DOHH2 (cell line): ENCODE measurements around the gene PHLDB2.

Experiments
- H3F3A ChIP-seq: fragments of 200-600 bp; sonication (generic), shearing (Covaris generic); 2 replicates; pipeline ENCODE4 v1.6.0; 2016; ENCODE audit warnings: antibody characterized with exemption, mild to moderate bottlenecking; ENCODE audit not compliant: control insufficient read depth, insufficient read depth
- H3K27ac ChIP-seq: fragments of 200-600 bp; sonication (generic); 2 replicates; pipeline ENCODE4 v1.5.1; 2014; ENCODE audit warnings: low read depth, mild to moderate bottlenecking, low read length, moderate library complexity
- H3K27me3 ChIP-seq: fragments of 200-600 bp; sonication (generic); 2 replicates; pipeline ENCODE4 v1.6.1; 2014; ENCODE audit warnings: mild to moderate bottlenecking, low read length, mixed read lengths; ENCODE audit not compliant: control insufficient read depth
- H3K36me3 ChIP-seq: fragments of 200-600 bp; sonication (generic); 2 replicates; pipeline ENCODE4 v1.6.1; 2014; ENCODE audit warnings: mild to moderate bottlenecking, low read length, moderate library complexity, mixed read lengths; ENCODE audit not compliant: control insufficient read depth
- H3K4me1 ChIP-seq: fragments of 200-600 bp; sonication (generic); 2 replicates; pipeline ENCODE4 v1.6.1; 2014; ENCODE audit warnings: mild to moderate bottlenecking, low read length, mixed read lengths; ENCODE audit not compliant: control insufficient read depth
- H3K4me2 ChIP-seq: fragments of 200-600 bp; sonication (generic); 2 replicates; pipeline ENCODE4 v1.6.0; 2014; ENCODE audit warnings: mild to moderate bottlenecking, low read length, moderate library complexity
- H3K4me3 ChIP-seq: fragments of 200-600 bp; sonication (generic); 2 replicates; pipeline ENCODE4 v1.5.1; 2014; ENCODE audit warnings: mild to moderate bottlenecking, low read length, mixed read lengths
- H3K79me2 ChIP-seq: fragments of 200-600 bp; sonication (generic); 2 replicates; pipeline ENCODE4 v1.6.1; 2014; ENCODE audit warnings: mild to moderate bottlenecking, low read length, mixed read lengths; ENCODE audit not compliant: control insufficient read depth
- H3K9me2 ChIP-seq: fragments of 200-600 bp; sonication (generic); replicated peaks from 2 replicates; pipeline ENCODE4 v1.6.1; 2014; ENCODE audit warnings: mild to moderate bottlenecking, low read length, mixed read lengths; ENCODE audit not compliant: control insufficient read depth
- H3K9me3 ChIP-seq: fragments of 200-600 bp; sonication (generic); 2 replicates; pipeline ENCODE4 v1.6.1; 2014; ENCODE audit warnings: antibody characterized with exemption, low read length, mixed read lengths; ENCODE audit not compliant: control insufficient read depth, insufficient read depth
- H4K20me1 ChIP-seq: fragments of 200-600 bp; sonication (generic); 2 replicates; pipeline ENCODE4 v1.6.0; 2014; ENCODE audit warnings: low read depth, mild to moderate bottlenecking, antibody characterized with exemption, low read length, moderate library complexity; ENCODE audit not compliant: control insufficient read depth, insufficient read depth
- CTCF ChIP-seq: fragments of 200-600 bp; sonication (generic); IDR thresholded peaks from one replicate; pipeline ENCODE4 v1.5.1; 2014; ENCODE audit warnings: antibody characterized with exemption, mild to moderate bottlenecking, low read depth, low read length; ENCODE audit not compliant: poor library complexity, severe bottlenecking
- EZH2phosphoT487 ChIP-seq: fragments of 200-600 bp; sonication (generic); IDR thresholded peaks from 2 replicates; pipeline ENCODE4 v1.6.1; 2017; ENCODE audit warnings: borderline replicate concordance, mild to moderate bottlenecking, antibody characterized with exemption, low read length, moderate library complexity, mixed read lengths

Gene PHLDB2

GRCh38 chr3:112010636-112011035 lies 151.6 kb downstream of the PHLDB2 start:
- Histone ChIP-seq H3K36me3 (no peaks in the 10 kb centered on the region), H3K27ac (no peak overlapping the region), H3K4me1 (peaks cover 25% of the 10 kb centered on the region), H3K4me3 (no peak overlapping the region), H3K9me2 (no peaks in the 10 kb centered on the region), H3K79me2 (no peaks in the 10 kb centered on the region), H4K20me1 (no peaks in the 10 kb centered on the region), H3K27me3 (no peaks in the 10 kb centered on the region), H3F3A (no peaks in the 10 kb centered on the region), H3K9me3 (no peaks in the 10 kb centered on the region), H3K4me2 (0 out of 2 replicates have a peak overlapping the region, but pooled peaks have one; percentile 8)
- TF ChIP-seq CTCF (no peak), EZH2phosphoT487 (no peak)

DNA sequence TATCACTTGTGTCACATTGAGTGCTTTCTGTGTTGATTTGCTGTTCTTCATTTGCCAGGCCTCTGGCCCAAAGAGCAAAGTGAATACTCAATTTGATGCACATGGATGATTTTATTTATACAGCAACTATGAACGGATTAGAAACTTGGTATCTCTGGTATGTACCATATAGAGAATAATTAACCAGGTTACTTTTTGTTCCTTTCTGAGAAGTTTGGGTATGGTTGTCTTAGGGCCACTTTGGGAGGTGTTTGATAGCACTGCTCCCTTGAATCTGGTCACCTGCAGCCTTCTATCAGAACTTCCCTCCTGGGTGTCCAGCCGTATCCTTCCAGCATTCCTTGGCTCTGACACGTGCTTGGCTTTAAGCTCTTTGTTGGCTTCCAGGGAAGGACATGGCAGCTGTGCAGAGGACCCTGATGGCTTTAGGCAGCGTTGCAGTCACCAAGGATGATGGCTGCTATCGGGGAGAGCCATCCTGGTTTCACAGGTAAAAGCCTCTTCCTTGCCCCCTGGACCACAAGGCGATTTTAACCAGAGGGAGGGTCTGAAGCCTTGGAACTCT lies 152.4 kb downstream of the PHLDB2 start:
- no peaks in the 10 kb centered on the region for H4K20me1 ChIP-seq
- H3K4me1 ChIP-seq, result peaks cover 25% of the 10 kb centered on the region
- no peaks in the 10 kb centered on the region for H3F3A ChIP-seq
- H3K27me3 ChIP-seq, result no peaks in the 10 kb centered on the region
- H3K9me3 ChIP-seq, result no peaks in the 10 kb centered on the region
- H3K9me2 ChIP-seq, result no peaks in the 10 kb centered on the region
- H3K4me2 ChIP-seq, result no peak overlapping the region
- no peak overlapping the region for H3K27ac ChIP-seq
- no peak for TF ChIP-seq EZH2phosphoT487
- no peak for TF ChIP-seq CTCF
- H3K36me3 ChIP-seq, result no peaks in the 10 kb centered on the region
- H3K4me3 ChIP-seq, result no peak overlapping the region
- no peaks in the 10 kb centered on the region for H3K79me2 ChIP-seq

DNA sequence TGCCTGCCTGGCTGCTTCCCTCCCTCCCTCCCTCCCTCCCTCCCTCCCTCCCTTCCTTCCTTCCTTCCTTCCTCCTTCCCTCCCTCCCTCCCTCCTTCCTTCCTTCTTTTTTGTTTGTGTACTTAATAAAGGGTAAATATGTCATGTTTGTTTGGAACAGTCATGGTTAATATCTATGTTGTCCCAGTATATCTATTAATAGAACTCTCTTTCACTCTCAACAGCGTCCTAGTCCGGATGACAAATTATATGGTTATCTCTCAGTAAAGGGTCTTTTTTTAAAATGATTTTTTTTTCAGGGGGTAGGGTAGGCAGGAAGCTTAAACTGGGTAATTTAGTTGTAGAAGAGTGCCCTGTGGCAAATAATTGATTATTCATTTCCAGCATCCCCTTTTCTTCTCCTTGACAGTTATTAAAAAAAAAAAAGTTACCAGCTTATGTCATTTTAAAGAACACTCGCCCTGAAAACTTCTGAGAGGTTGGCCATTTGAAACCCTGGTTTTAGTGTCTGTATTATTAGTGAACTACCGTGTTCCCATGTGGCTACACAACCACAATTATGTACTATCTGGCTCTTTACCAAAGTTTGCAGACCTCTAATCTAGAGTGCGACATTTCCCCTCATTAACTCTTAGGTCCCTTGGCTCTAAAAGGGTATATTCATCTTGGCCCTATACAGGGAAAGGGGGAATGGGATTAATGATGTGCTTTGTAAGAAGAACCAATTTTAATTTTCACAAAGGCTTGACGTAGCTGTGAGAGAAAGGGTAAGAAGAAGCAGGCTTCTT lies 153.3 kb downstream of the PHLDB2 start:
- Histone ChIP-seq H3K27ac (no peak overlapping the region), H3K4me2 (no peak overlapping the region)

More for the DNA sequence above, 153.3 kb downstream of the PHLDB2 start:
- Histone ChIP-seq H3K27me3 (no peaks in the 10 kb centered on the region), H3K4me3 (no peak overlapping the region), H3K36me3 (no peaks in the 10 kb centered on the region), H4K20me1 (no peaks in the 10 kb centered on the region), H3F3A (no peaks in the 10 kb centered on the region), H3K4me1 (peaks cover 25% of the 10 kb centered on the region), H3K79me2 (no peaks in the 10 kb centered on the region), H3K9me3 (no peaks in the 10 kb centered on the region), H3K9me2 (no peaks in the 10 kb centered on the region)
- no peak for TF ChIP-seq CTCF
